B cell (primary cell): ENCODE measurements around the gene ANGPTL2.

Experiments used
- CTCF ChIP-seq: fragments of 200-600 bp; IDR thresholded peaks from one replicate; pipeline ENCODE4 v1.8.0; 2022; ENCODE audit warnings: antibody characterized with exemption, mild to moderate bottlenecking
- EZH2 ChIP-seq: IDR thresholded peaks from 2 replicates; pipeline ENCODE4 v1.6.1; 2012; ENCODE audit warnings: borderline replicate concordance, low read depth, mild to moderate bottlenecking, moderate library complexity, low read length; ENCODE audit not compliant: insufficient read depth, poor library complexity, severe bottlenecking

- no peak for TF ChIP-seq CTCF
- TF ChIP-seq EZH2, result no peak
These were observed 66.6 kb downstream of the ANGPTL2 start for GRCh38 chr9:127055745-127056402.
